ENCODE data around the gene SPINT3.

DNA sequence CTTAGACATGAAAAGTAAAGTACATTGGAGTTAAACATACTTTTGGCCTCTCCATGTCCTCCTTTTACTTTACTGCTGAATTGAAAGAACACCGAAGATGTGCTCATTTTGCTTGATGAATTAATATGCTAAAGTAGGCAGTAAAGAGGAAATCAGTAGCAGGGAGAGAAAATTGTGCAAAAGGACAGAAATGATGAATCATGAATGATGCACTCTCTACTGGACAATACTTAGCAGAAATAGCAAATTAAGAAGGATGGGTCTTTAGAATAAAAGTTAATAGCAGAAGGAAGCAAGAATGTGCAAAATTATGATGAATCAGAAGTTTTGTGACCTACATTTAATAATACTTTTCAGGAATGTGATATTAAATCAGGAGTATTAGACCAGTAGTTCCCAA lies 8.4 kb upstream of the SPINT3 start:
- TF ChIP-seq, protein P1, sequence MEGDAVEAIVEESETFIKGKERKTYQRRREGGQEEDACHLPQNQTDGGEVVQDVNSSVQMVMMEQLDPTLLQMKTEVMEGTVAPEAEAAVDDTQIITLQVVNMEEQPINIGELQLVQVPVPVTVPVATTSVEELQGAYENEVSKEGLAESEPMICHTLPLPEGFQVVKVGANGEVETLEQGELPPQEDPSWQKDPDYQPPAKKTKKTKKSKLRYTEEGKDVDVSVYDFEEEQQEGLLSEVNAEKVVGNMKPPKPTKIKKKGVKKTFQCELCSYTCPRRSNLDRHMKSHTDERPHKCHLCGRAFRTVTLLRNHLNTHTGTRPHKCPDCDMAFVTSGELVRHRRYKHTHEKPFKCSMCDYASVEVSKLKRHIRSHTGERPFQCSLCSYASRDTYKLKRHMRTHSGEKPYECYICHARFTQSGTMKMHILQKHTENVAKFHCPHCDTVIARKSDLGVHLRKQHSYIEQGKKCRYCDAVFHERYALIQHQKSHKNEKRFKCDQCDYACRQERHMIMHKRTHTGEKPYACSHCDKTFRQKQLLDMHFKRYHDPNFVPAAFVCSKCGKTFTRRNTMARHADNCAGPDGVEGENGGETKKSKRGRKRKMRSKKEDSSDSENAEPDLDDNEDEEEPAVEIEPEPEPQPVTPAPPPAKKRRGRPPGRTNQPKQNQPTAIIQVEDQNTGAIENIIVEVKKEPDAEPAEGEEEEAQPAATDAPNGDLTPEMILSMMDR (IDR thresholded peaks at IDR 0.05), result no peak
- TF ChIP-seq, protein P2, sequence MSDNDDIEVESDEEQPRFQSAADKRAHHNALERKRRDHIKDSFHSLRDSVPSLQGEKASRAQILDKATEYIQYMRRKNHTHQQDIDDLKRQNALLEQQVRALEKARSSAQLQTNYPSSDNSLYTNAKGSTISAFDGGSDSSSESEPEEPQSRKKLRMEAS (CRISPR knock-in tag; IDR thresholded peaks at IDR 0.05), result no peak
- TF ChIP-seq NFYB (CRISPR knock-in tag; conservative IDR thresholded peaks at IDR 0.05; ENCODE audit: low read depth), result no peak

Data from WTC11 (cell line).